ENCODE measurements around the gene RFXAP.
"Not testable (repeated sequence)": the region's sequence is repeated elsewhere in the genome, so short reads cannot be mapped to it uniquely, and the experiment has no call there.

RFXAP gene

GRCh38 chr13:36818804-36819738 is at the start of gene RFXAP:
RFXAP (plus strand) TSS chr13:36819222; CDS start chr13:36819358, 136 bp downstream.
- H3K27ac ChIP-seq (ENCODE audit: low read depth, low read length) = peak within 1 kb of the TSS; percentile 27
- no peaks in the 10 kb centered on the region for H3K27me3 ChIP-seq (ENCODE audit: control insufficient read depth, insufficient read depth, low read length)
- peak within 1 kb of the TSS; percentile 84 for H3K4me3 ChIP-seq (ENCODE audit: low read length)
- H3K9ac ChIP-seq (ENCODE audit: low read length) = peak within 1 kb of the TSS; percentile 61
- no peaks in the 10 kb centered on the region for H3K36me3 ChIP-seq (ENCODE audit: control insufficient read depth, insufficient read depth, low read length)
- no peaks in the 10 kb centered on the region for H3K4me1 ChIP-seq (ENCODE audit: control insufficient read depth, insufficient read depth, low read length)

- no peaks in the 10 kb centered on the region for H3K4me1 ChIP-seq (ENCODE audit: control insufficient read depth, insufficient read depth, low read length)
- no peaks in the 10 kb centered on the region for H3K36me3 ChIP-seq (ENCODE audit: control insufficient read depth, insufficient read depth, low read length)
- H3K9ac ChIP-seq (ENCODE audit: low read length) = no peak overlapping the region
- no peak overlapping the region for H3K27ac ChIP-seq (ENCODE audit: low read depth, low read length)
- H3K27me3 ChIP-seq (ENCODE audit: control insufficient read depth, insufficient read depth, low read length) = no peaks in the 10 kb centered on the region
- no peak overlapping the region for H3K4me3 ChIP-seq (ENCODE audit: low read length)
These were observed 49.5 kb upstream of the RFXAP start for GRCh38 chr13:36769545-36769944.

GRCh38 chr13:36770741-36771140 is 48.3 kb upstream of the RFXAP start:
- Histone ChIP-seq H3K4me3 (ENCODE audit: low read length) (no peak overlapping the region), H3K36me3 (ENCODE audit: control insufficient read depth, insufficient read depth, low read length) (no peaks in the 10 kb centered on the region)

GRCh38 chr13:36772853-36773252 is 46.2 kb upstream of the RFXAP start:
- H3K27ac ChIP-seq (ENCODE audit: low read depth, low read length) = no peak overlapping the region
- H3K9ac ChIP-seq (ENCODE audit: low read length) = no peak overlapping the region
- H3K36me3 ChIP-seq (ENCODE audit: control insufficient read depth, insufficient read depth, low read length) = no peaks in the 10 kb centered on the region
- H3K27me3 ChIP-seq (ENCODE audit: control insufficient read depth, insufficient read depth, low read length) = no peaks in the 10 kb centered on the region
- no peak overlapping the region for H3K4me3 ChIP-seq (ENCODE audit: low read length)
- H3K4me1 ChIP-seq (ENCODE audit: control insufficient read depth, insufficient read depth, low read length) = no peaks in the 10 kb centered on the region

More at GRCh38 chr13:36770741-36771140, 48.3 kb upstream of the RFXAP start:
- no peaks in the 10 kb centered on the region for H3K4me1 ChIP-seq (ENCODE audit: control insufficient read depth, insufficient read depth, low read length)
- no peak overlapping the region for H3K9ac ChIP-seq (ENCODE audit: low read length)
- H3K27ac ChIP-seq (ENCODE audit: low read depth, low read length) = no peak overlapping the region
- H3K27me3 ChIP-seq (ENCODE audit: control insufficient read depth, insufficient read depth, low read length) = no peaks in the 10 kb centered on the region

GRCh38 chr13:36774931-36775330 is 44.1 kb upstream of the RFXAP start:
- Histone ChIP-seq H3K4me3 (ENCODE audit: low read length) (no peak overlapping the region), H3K27me3 (ENCODE audit: control insufficient read depth, insufficient read depth, low read length) (no peaks in the 10 kb centered on the region), H3K36me3 (ENCODE audit: control insufficient read depth, insufficient read depth, low read length) (no peaks in the 10 kb centered on the region), H3K27ac (ENCODE audit: low read depth, low read length) (no peak overlapping the region), H3K9ac (ENCODE audit: low read length) (no peak overlapping the region), H3K4me1 (ENCODE audit: control insufficient read depth, insufficient read depth, low read length) (no peaks in the 10 kb centered on the region)

GRCh38 chr13:36776175-36776574 is 42.8 kb upstream of the RFXAP start:
- no peaks in the 10 kb centered on the region for H3K36me3 ChIP-seq (ENCODE audit: control insufficient read depth, insufficient read depth, low read length)
- H3K27ac ChIP-seq (ENCODE audit: low read depth, low read length) = no peak overlapping the region
- H3K4me1 ChIP-seq (ENCODE audit: control insufficient read depth, insufficient read depth, low read length) = no peaks in the 10 kb centered on the region
- H3K9ac ChIP-seq (ENCODE audit: low read length) = no peak overlapping the region
- H3K27me3 ChIP-seq (ENCODE audit: control insufficient read depth, insufficient read depth, low read length) = no peaks in the 10 kb centered on the region
- H3K4me3 ChIP-seq (ENCODE audit: low read length) = no peak overlapping the region

- Histone ChIP-seq H3K9ac (ENCODE audit: low read length) (no peak overlapping the region), H3K4me1 (ENCODE audit: control insufficient read depth, insufficient read depth, low read length) (no peaks in the 10 kb centered on the region), H3K36me3 (ENCODE audit: control insufficient read depth, insufficient read depth, low read length) (no peaks in the 10 kb centered on the region), H3K27ac (ENCODE audit: low read depth, low read length) (no peak overlapping the region), H3K4me3 (ENCODE audit: low read length) (no peak overlapping the region), H3K27me3 (ENCODE audit: control insufficient read depth, insufficient read depth, low read length) (no peaks in the 10 kb centered on the region)
These were observed 40.8 kb upstream of the RFXAP start for GRCh38 chr13:36778083-36778671.

- Histone ChIP-seq H3K9ac (ENCODE audit: low read length) (no peak overlapping the region), H3K4me1 (ENCODE audit: control insufficient read depth, insufficient read depth, low read length) (no peaks in the 10 kb centered on the region), H3K27ac (ENCODE audit: low read depth, low read length) (no peak overlapping the region), H3K4me3 (ENCODE audit: low read length) (no peak overlapping the region), H3K27me3 (ENCODE audit: control insufficient read depth, insufficient read depth, low read length) (no peaks in the 10 kb centered on the region), H3K36me3 (ENCODE audit: control insufficient read depth, insufficient read depth, low read length) (no peaks in the 10 kb centered on the region)
These were observed 35.1 kb upstream of the RFXAP start for GRCh38 chr13:36783890-36784289.

- not testable (repeated sequence) for H3K27me3 ChIP-seq (ENCODE audit: control insufficient read depth, insufficient read depth, low read length); H3K4me1 ChIP-seq (ENCODE audit: control insufficient read depth, insufficient read depth, low read length)
These were observed 32.8 kb upstream of the RFXAP start for GRCh38 chr13:36786175-36786574.

GRCh38 chr13:36787181-36787580 is 31.8 kb upstream of the RFXAP start:
- Histone ChIP-seq H3K27me3 (ENCODE audit: control insufficient read depth, insufficient read depth, low read length) (no peaks in the 10 kb centered on the region), H3K27ac (ENCODE audit: low read depth, low read length) (no peak overlapping the region), H3K4me3 (ENCODE audit: low read length) (no peak overlapping the region), H3K9ac (ENCODE audit: low read length) (no peak overlapping the region), H3K36me3 (ENCODE audit: control insufficient read depth, insufficient read depth, low read length) (no peaks in the 10 kb centered on the region), H3K4me1 (ENCODE audit: control insufficient read depth, insufficient read depth, low read length) (no peaks in the 10 kb centered on the region)

More at GRCh38 chr13:36786175-36786574, 32.8 kb upstream of the RFXAP start:
- not testable (repeated sequence) for H3K4me3 ChIP-seq (ENCODE audit: low read length); H3K9ac ChIP-seq (ENCODE audit: low read length); H3K27ac ChIP-seq (ENCODE audit: low read depth, low read length); H3K36me3 ChIP-seq (ENCODE audit: control insufficient read depth, insufficient read depth, low read length)

GRCh38 chr13:36788276-36788675 is 30.7 kb upstream of the RFXAP start:
- H3K4me3 ChIP-seq (ENCODE audit: low read length) = no peak overlapping the region
- H3K27me3 ChIP-seq (ENCODE audit: control insufficient read depth, insufficient read depth, low read length) = no peaks in the 10 kb centered on the region
- H3K9ac ChIP-seq (ENCODE audit: low read length) = no peak overlapping the region
- H3K4me1 ChIP-seq (ENCODE audit: control insufficient read depth, insufficient read depth, low read length) = no peaks in the 10 kb centered on the region
- no peaks in the 10 kb centered on the region for H3K36me3 ChIP-seq (ENCODE audit: control insufficient read depth, insufficient read depth, low read length)
- no peak overlapping the region for H3K27ac ChIP-seq (ENCODE audit: low read depth, low read length)

- no peaks in the 10 kb centered on the region for H3K36me3 ChIP-seq (ENCODE audit: control insufficient read depth, insufficient read depth, low read length)
These were observed 30.0 kb upstream of the RFXAP start for GRCh38 chr13:36789061-36789460.

More at GRCh38 chr13:36789061-36789460, 30.0 kb upstream of the RFXAP start:
- Histone ChIP-seq H3K27ac (ENCODE audit: low read depth, low read length) (no peak overlapping the region), H3K27me3 (ENCODE audit: control insufficient read depth, insufficient read depth, low read length) (no peaks in the 10 kb centered on the region), H3K4me1 (ENCODE audit: control insufficient read depth, insufficient read depth, low read length) (no peaks in the 10 kb centered on the region), H3K4me3 (ENCODE audit: low read length) (no peak overlapping the region), H3K9ac (ENCODE audit: low read length) (no peak overlapping the region)

Measured in rectal smooth muscle tissue (tissue), 1 donor.